Measurements from ENCODE around the gene IL1RAPL2.

DNA sequence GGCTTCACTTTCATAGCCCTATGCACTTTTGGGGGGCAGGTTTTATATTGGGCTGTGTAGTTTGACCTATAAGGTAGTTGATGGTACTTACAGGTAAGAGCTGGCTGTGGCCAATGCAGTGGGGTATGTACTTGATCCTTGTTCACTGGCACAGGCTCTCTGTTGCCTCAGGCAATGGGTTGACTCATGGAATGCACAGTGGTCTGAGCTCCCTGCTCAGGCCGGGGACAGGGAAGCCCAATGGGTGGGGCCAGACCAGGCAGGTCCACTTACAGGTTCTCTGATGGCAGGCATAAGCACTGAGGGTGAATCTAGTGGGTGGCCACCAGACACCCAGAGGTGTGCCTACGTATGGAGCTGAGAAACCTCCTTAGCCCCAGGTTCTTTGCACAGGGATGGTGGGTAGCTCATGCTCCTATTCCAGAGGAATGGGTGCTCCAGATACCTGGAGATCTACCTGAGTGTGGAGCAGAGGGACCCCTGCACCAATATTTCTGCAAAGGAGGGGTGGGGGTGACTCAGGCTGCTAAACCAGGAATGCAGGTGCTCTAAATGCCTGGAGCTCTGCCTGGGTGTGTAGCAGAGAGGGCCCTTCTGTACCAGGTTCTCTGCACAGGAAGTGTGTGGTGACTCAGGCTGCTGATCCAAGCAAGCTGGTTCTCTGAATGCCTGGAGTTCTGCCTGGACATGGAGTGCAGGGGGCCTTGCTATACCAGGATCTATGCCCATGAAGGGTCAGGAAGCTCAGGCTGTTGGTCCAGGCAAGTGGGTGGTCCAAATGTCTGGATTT lies 52.3 kb downstream of the IL1RAPL2 start:
- TF ChIP-seq, protein P1, sequence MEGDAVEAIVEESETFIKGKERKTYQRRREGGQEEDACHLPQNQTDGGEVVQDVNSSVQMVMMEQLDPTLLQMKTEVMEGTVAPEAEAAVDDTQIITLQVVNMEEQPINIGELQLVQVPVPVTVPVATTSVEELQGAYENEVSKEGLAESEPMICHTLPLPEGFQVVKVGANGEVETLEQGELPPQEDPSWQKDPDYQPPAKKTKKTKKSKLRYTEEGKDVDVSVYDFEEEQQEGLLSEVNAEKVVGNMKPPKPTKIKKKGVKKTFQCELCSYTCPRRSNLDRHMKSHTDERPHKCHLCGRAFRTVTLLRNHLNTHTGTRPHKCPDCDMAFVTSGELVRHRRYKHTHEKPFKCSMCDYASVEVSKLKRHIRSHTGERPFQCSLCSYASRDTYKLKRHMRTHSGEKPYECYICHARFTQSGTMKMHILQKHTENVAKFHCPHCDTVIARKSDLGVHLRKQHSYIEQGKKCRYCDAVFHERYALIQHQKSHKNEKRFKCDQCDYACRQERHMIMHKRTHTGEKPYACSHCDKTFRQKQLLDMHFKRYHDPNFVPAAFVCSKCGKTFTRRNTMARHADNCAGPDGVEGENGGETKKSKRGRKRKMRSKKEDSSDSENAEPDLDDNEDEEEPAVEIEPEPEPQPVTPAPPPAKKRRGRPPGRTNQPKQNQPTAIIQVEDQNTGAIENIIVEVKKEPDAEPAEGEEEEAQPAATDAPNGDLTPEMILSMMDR (IDR thresholded peaks at IDR 0.05) = no peak
- TF ChIP-seq JUND (IDR thresholded peaks at IDR 0.05) (no peak), MXI1 (IDR thresholded peaks at IDR 0.05; ENCODE audit: low read depth, low read length) (no peak)

Data from SK-N-SH (cell line).